ENCODE data around the gene SLC22A23.

Gene SLC22A23

GRCh38 chr6:3421791-3422434, 34.9 kb downstream of the SLC22A23 start:
- DNase-seq = no peak

- no peak for DNase-seq
Measured at GRCh38 chr6:3421143-3421542, 35.7 kb downstream of the SLC22A23 start.

- DNase-seq = no peak
Measured at GRCh38 chr6:3419624-3420272, 37.1 kb downstream of the SLC22A23 start.

GRCh38 chr6:3418496-3419060, 38.3 kb downstream of the SLC22A23 start:
- no peak for DNase-seq

- no peak for DNase-seq
Measured at GRCh38 chr6:3417473-3417872, 39.4 kb downstream of the SLC22A23 start.

GRCh38 chr6:3415490-3415889, 41.4 kb downstream of the SLC22A23 start:
- DNase-seq = no peak

- no peak for DNase-seq
Measured at GRCh38 chr6:3415082-3415453, 41.8 kb downstream of the SLC22A23 start.

GRCh38 chr6:3414327-3415081, 42.3 kb downstream of the SLC22A23 start:
- DNase-seq = no peak

GRCh38 chr6:3413592-3413991, 43.3 kb downstream of the SLC22A23 start:
- no peak for DNase-seq

- DNase-seq = no peak
Measured at GRCh38 chr6:3412779-3413500, 43.9 kb downstream of the SLC22A23 start.

GRCh38 chr6:3411967-3412778, 44.7 kb downstream of the SLC22A23 start:
- DNase-seq = no peak

- peak; percentile 53 for DNase-seq
Measured at GRCh38 chr6:3410385-3411360, 46.2 kb downstream of the SLC22A23 start.

GRCh38 chr6:3409699-3410384, 47.0 kb downstream of the SLC22A23 start:
- no peak for DNase-seq

- no peak for DNase-seq
Measured at GRCh38 chr6:3408665-3409064, 48.2 kb downstream of the SLC22A23 start.

GRCh38 chr6:3407840-3408239, 49.0 kb downstream of the SLC22A23 start:
- no peak for DNase-seq

GRCh38 chr6:3406891-3407809, 49.7 kb downstream of the SLC22A23 start:
- no peak for DNase-seq

- DNase-seq = no peak
Measured at GRCh38 chr6:3406362-3406821, 50.5 kb downstream of the SLC22A23 start.

GRCh38 chr6:3405679-3406078, 51.2 kb downstream of the SLC22A23 start:
- DNase-seq = no peak

- no peak for DNase-seq
Measured at GRCh38 chr6:3405182-3405518, 51.7 kb downstream of the SLC22A23 start.
